IMR-90 (cell line): ENCODE data around the gene CRYAA. TPM values are rescaled to one million over a fixed set of nuclear protein-coding genes. Genes with fewer than 3 reads are reported as not detected.

Experiments
- ATAC-seq: fragments of 200-7000 bp; cut with Tn5 transposase; 2 replicates; pipeline ENCODE4 v1.9.1; 2020; ENCODE audit warnings: low read depth, mild to moderate bottlenecking, moderate library complexity
- BruUV-seq: library from RNA; stranded (reverse); fragments of 400-500 nt; replicated peaks from 2 replicates; lab custom pipeline; 2021; lab: Mats Ljungman, UMichigan
- CTCF ChIA-PET: fragments of 300-600 bp; formaldehyde crosslinking; extraction: SDS; loops from one replicate; lab custom pipeline; 2021; ENCODE audit warnings: antibody characterized with exemption; lab: Yijun Ruan, JAX
- POLR2A ChIA-PET: fragments of 300-600 bp; sonication (Branson Sonifier 250); formaldehyde crosslinking; loops from one replicate; lab custom pipeline; 2022; ENCODE audit warnings: antibody characterized with exemption; ENCODE audit not compliant: unreplicated experiment; lab: Charles Lee
- DNase-seq: peaks from one replicate; pipeline ENCODE4 v3.0.0; 2013
- H2AFZ ChIP-seq: replicated peaks from 2 replicates; pipeline ENCODE3; 2013; ENCODE audit warnings: low read length, mild to moderate bottlenecking; ENCODE audit not compliant: poor library complexity
- H2AK5ac ChIP-seq: 2 replicates; pipeline ENCODE4 v1.6.1; 2013; ENCODE audit warnings: low read depth, low read length, inconsistent platforms
- H2AK9ac ChIP-seq: replicated peaks from 2 replicates; pipeline ENCODE3; 2013; ENCODE audit warnings: mild to moderate bottlenecking, low read depth, low read length, moderate library complexity; ENCODE audit not compliant: poor library complexity
- H2BK120ac ChIP-seq: 2 replicates; pipeline ENCODE4 v1.6.1; 2013; ENCODE audit warnings: low read depth, low read length, inconsistent platforms
- H2BK15ac ChIP-seq: 3 replicates; pipeline ENCODE4 v1.6.1; 2013; ENCODE audit warnings: low read depth, low read length, inconsistent platforms
- H2BK20ac ChIP-seq: 2 replicates; pipeline ENCODE4 v1.6.1; 2013; ENCODE audit warnings: low read depth, mild to moderate bottlenecking, inconsistent platforms, low read length, moderate library complexity
- H2BK5ac ChIP-seq: 2 replicates; pipeline ENCODE4 v1.6.1; 2013; ENCODE audit warnings: mild to moderate bottlenecking, low read depth, low read length, inconsistent platforms; ENCODE audit not compliant: poor library complexity, severe bottlenecking
- H3K14ac ChIP-seq: replicated peaks from 2 replicates; pipeline ENCODE4 v1.6.1; 2013; ENCODE audit warnings: low read depth, low read length, inconsistent platforms
- H3K18ac ChIP-seq: 2 replicates; pipeline ENCODE4 v1.6.1; 2013; ENCODE audit warnings: low read depth, low read length, control low read depth
- H3K23ac ChIP-seq: 2 replicates; pipeline ENCODE4 v1.6.1; 2013; ENCODE audit warnings: low read depth, low read length, inconsistent platforms
- H3K27ac ChIP-seq: 2 replicates; pipeline ENCODE4 v1.5.1; 2013; ENCODE audit warnings: mild to moderate bottlenecking, control low read depth, low read length; ENCODE audit not compliant: insufficient read depth
- H3K27me3 ChIP-seq: 2 replicates; pipeline ENCODE4 v1.6.1; 2013; ENCODE audit warnings: low read length; ENCODE audit not compliant: control insufficient read depth, insufficient read depth
- H3K36me3 ChIP-seq: 2 replicates; pipeline ENCODE4 v1.6.1; 2013; ENCODE audit warnings: low read length, mixed read lengths; ENCODE audit not compliant: control insufficient read depth, insufficient read depth
- H3K4ac ChIP-seq: 2 replicates; pipeline ENCODE4 v1.6.1; 2013; ENCODE audit warnings: low read depth, low read length, inconsistent platforms
- H3K4me1 ChIP-seq: 2 replicates; pipeline ENCODE4 v1.6.1; 2013; ENCODE audit warnings: low read length, mixed read lengths; ENCODE audit not compliant: control insufficient read depth, insufficient read depth
- H3K4me2 ChIP-seq: 2 replicates; pipeline ENCODE4 v1.6.1; 2013; ENCODE audit warnings: low read depth, mild to moderate bottlenecking, control low read depth, low read length, moderate library complexity
- H3K4me3 ChIP-seq: 2 replicates; pipeline ENCODE4 v1.5.1; 2013; ENCODE audit warnings: low read depth, mild to moderate bottlenecking, control low read depth, low read length, moderate library complexity; ENCODE audit not compliant: insufficient read depth
- H3K56ac ChIP-seq: 2 replicates; pipeline ENCODE4 v1.6.1; 2013; ENCODE audit warnings: low read length, inconsistent platforms; ENCODE audit not compliant: insufficient read depth; ENCODE audit errors: extremely low read depth
- H3K79me1 ChIP-seq, 2 experiments: 2 replicates each; pipeline ENCODE4 v1.6.1; 2013; ENCODE audit warnings: low read length in 2 of 2, inconsistent platforms in 1 of 2, low read depth in 1 of 2
- H3K9ac ChIP-seq: 2 replicates; pipeline ENCODE4 v1.6.1; 2013; ENCODE audit warnings: low read depth, low read length, control low read depth
- H3K9me1 ChIP-seq: 2 replicates; pipeline ENCODE4 v1.6.1; 2013; ENCODE audit warnings: low read length, inconsistent platforms; ENCODE audit not compliant: insufficient read depth
- H3K9me3 ChIP-seq: 2 replicates; pipeline ENCODE4 v1.6.1; 2013; ENCODE audit warnings: low read length; ENCODE audit not compliant: control insufficient read depth, insufficient read depth
- H4K20me1 ChIP-seq: 2 replicates; pipeline ENCODE4 v1.6.1; 2013; ENCODE audit warnings: low read length, inconsistent platforms; ENCODE audit not compliant: insufficient read depth
- H4K5ac ChIP-seq: 2 replicates; pipeline ENCODE4 v1.6.1; 2013; ENCODE audit warnings: mild to moderate bottlenecking, low read depth, low read length, control low read depth
- H4K8ac ChIP-seq, 2 experiments: 2 replicates each; pipeline ENCODE4 v1.6.1; 2013; ENCODE audit warnings: low read depth in 2 of 2, low read length in 2 of 2, control low read depth in 1 of 2, inconsistent platforms in 1 of 2
- H4K91ac ChIP-seq: 2 replicates; pipeline ENCODE4 v1.6.1; 2013; ENCODE audit warnings: low read depth, low read length, inconsistent platforms; ENCODE audit not compliant: insufficient read depth
- CHD1 ChIP-seq: IDR thresholded peaks from 2 replicates; pipeline ENCODE4 v1.6.1; 2012; ENCODE audit warnings: low read depth, low read length, improper control_type of control experiment
- ELK1 ChIP-seq: fragments of 150-350 bp; IDR thresholded peaks from 2 replicates; pipeline ENCODE4 v1.6.1; 2016; ENCODE audit warnings: low read depth, mild to moderate bottlenecking, low read length, moderate library complexity, borderline replicate concordance
- FOS ChIP-seq: fragments of 150-350 bp; IDR thresholded peaks from 2 replicates; pipeline ENCODE4 v1.6.1; 2016; ENCODE audit warnings: low read depth, low read length
- MAFK ChIP-seq: IDR thresholded peaks from 2 replicates; pipeline ENCODE4 v1.6.1; 2012; ENCODE audit warnings: low read depth, low read length, improper control_type of control experiment
- MAZ ChIP-seq: IDR thresholded peaks from 2 replicates; pipeline ENCODE4 v1.6.1; 2012; ENCODE audit warnings: low read depth, mild to moderate bottlenecking, low read length, improper control_type of control experiment, moderate library complexity, borderline replicate concordance
- MXI1 ChIP-seq: IDR thresholded peaks from 2 replicates; pipeline ENCODE4 v1.6.1; 2012; ENCODE audit warnings: low read depth, mild to moderate bottlenecking, low read length, moderate library complexity, borderline replicate concordance
- NFE2L2 ChIP-seq: fragments of 150-350 bp; IDR thresholded peaks from 2 replicates; pipeline ENCODE4 v1.6.1; 2016; ENCODE audit warnings: low read depth, mild to moderate bottlenecking, low read length
- POLR2A ChIP-seq: IDR thresholded peaks from 2 replicates; pipeline ENCODE4 v1.6.1; 2012; ENCODE audit warnings: mild to moderate bottlenecking, low read depth, low read length
- RAD21 ChIP-seq: IDR thresholded peaks from 2 replicates; pipeline ENCODE4 v1.6.1; 2012; ENCODE audit warnings: low read length, improper control_type of control experiment
- RCOR1 ChIP-seq: IDR thresholded peaks from 2 replicates; pipeline ENCODE4 v1.6.1; 2012; ENCODE audit warnings: mild to moderate bottlenecking, low read length, improper control_type of control experiment; ENCODE audit not compliant: insufficient replicate concordance
- SMC3 ChIP-seq: fragments of 150-350 bp; IDR thresholded peaks from 2 replicates; pipeline ENCODE4 v1.6.1; 2016; ENCODE audit warnings: low read depth, mild to moderate bottlenecking, antibody characterized with exemption, low read length, moderate library complexity
- USF2 ChIP-seq: fragments of 150-350 bp; IDR thresholded peaks from 2 replicates; pipeline ENCODE4 v1.6.1; 2017; ENCODE audit warnings: mild to moderate bottlenecking, antibody characterized with exemption, low read length, low read depth
- whole genome bisulfite sequencing, 2 experiments: methylation state at CpG; one replicate each; pipeline versions ENCODE4 v1.1.5 to v1.1.7; 2013; ENCODE audit warnings: missing lambda C conversion rate in 2 of 2; ENCODE audit not compliant: insufficient read length in 1 of 2; ENCODE audit errors: extremely low coverage in 2 of 2; 5-methylcytosine and 5-hydroxymethylcytosine counted together
- dilution Hi-C: fragments of 300-500 bp; cut with HindIII; formaldehyde crosslinking; loops from one replicate; pipeline ENCODE4 v1.14.3; 2018; ENCODE audit warnings: low sequenced_read_pairs; ENCODE audit not compliant: unreplicated experiment
- in situ Hi-C: fragments of 300-500 bp; cut with MboI; formaldehyde crosslinking; loops from 3 replicates; pipeline ENCODE4 v1.14.3; 2019; ENCODE audit warnings: low sequenced_read_pairs, inconsistent platforms, mixed read lengths
- intact Hi-C: fragments of 100-400 bp; cut with micrococcal nuclease; formaldehyde crosslinking; loops from 2 replicates; pipeline ENCODE4 v1.10.0; 2022
- polyA plus RNA-seq, 3 experiments: library from polyadenylated mRNA; depleted of rRNA; stranded (reverse); fragments of >200 nt; gene quantifications; 2 replicates each; pipeline ENCODE4 v1.2.3, GENCODE V29; 2012; ENCODE audit warnings: low replicate concordance in 1 of 3
- total RNA-seq: library from RNA; depleted of rRNA; stranded (reverse); fragments of >200 nt; gene quantifications from 2 replicates; pipeline ENCODE4 v1.2.3, GENCODE V29; 2012

CRYAA gene
- total and polyA plus RNA-seq, 2 of the 4 experiments (the other 2 are of a cell fraction): not detected

DNA sequence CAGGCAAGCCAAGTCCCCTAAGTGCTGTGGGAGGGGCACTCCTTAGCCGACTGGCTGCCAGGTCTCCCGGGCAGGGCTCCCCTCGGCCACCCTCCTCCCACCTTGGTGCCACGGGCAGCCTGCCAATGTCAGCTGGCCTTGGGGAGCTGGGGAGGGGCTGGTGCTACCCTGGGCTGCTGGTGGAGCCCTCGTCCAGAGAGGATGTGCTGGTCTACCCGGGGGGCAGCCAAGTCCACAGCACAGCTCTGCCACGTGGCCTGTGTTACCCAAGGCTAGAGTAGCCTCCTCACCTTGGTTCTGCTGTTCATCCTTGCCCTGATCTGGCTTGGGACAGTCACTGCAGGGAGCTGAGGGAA lies 42.9 kb downstream of the CRYAA start:
- BruUV-seq: no TSS peak
- H3K4me2 ChIP-seq: no peak overlapping the region
- H3K4ac ChIP-seq: no peak overlapping the region
- POLR2A ChIA-PET: no interaction called here
- H3K27me3 ChIP-seq: peaks cover 11% of the 10 kb centered on the region; the same call in 1 of the 2 replicates
- H2BK120ac ChIP-seq: no peak overlapping the region
- no peak overlapping the region for H3K27ac ChIP-seq
- no peak overlapping the region for H4K5ac ChIP-seq
- in situ Hi-C loops: no loop called here
- dilution Hi-C loops: no loop called here
- DNase-seq (no peak), ATAC-seq (no peak)
- no peak overlapping the region for H2BK5ac ChIP-seq
- no peak overlapping the region for H3K9ac ChIP-seq
- H4K20me1 ChIP-seq: no peaks in the 10 kb centered on the region
- no peak overlapping the region for H4K8ac ChIP-seq
- no peak overlapping the region for H2AFZ ChIP-seq
- no peak overlapping the region for H3K14ac ChIP-seq
- 52% methylated on average over 2 of the region's 7 CpGs; no CpG with 5 or more reads in 1 of the 2 experiments for WGBS, 2 experiments
- CTCF ChIA-PET: no interaction called here
- TF ChIP-seq MXI1 (no peak), CHD1 (no peak), RAD21 (no peak), NFE2L2 (no peak), USF2 (no peak), FOS (no peak), MAZ (no peak), POLR2A (no peak), RCOR1 (no peak), ELK1 (no peak), MAFK (no peak), SMC3 (no peak)
- no peak overlapping the region for H3K23ac ChIP-seq
- H2AK9ac ChIP-seq: no peak overlapping the region
- H3K56ac ChIP-seq: no peak overlapping the region
- H3K18ac ChIP-seq: no peak overlapping the region
- no peaks in the 10 kb centered on the region for H3K9me1 ChIP-seq
- H2AK5ac ChIP-seq: no peak overlapping the region
- H3K79me1 ChIP-seq: no peaks in the 10 kb centered on the region
- H2BK15ac ChIP-seq: no peak overlapping the region
- H3K9me3 ChIP-seq: no peaks in the 10 kb centered on the region
- H3K4me3 ChIP-seq: no peak overlapping the region
- H2BK20ac ChIP-seq: no peak overlapping the region
- H3K36me3 ChIP-seq: no peaks in the 10 kb centered on the region
- H4K91ac ChIP-seq: no peak overlapping the region
- H3K4me1 ChIP-seq: peaks cover 2% of the 10 kb centered on the region; the same call in 1 of the 2 replicates
- intact Hi-C loops: no loop called here
